ENCODE measurements around the gene TPGS2.
A peak's percentile ranks its signal among the peaks of the same experiment; 100 is the strongest.
"Not testable (repeated sequence)": the region's sequence is repeated elsewhere in the genome, so short reads cannot be mapped to it uniquely, and the experiment has no call there.

The TPGS2 gene

DNA sequence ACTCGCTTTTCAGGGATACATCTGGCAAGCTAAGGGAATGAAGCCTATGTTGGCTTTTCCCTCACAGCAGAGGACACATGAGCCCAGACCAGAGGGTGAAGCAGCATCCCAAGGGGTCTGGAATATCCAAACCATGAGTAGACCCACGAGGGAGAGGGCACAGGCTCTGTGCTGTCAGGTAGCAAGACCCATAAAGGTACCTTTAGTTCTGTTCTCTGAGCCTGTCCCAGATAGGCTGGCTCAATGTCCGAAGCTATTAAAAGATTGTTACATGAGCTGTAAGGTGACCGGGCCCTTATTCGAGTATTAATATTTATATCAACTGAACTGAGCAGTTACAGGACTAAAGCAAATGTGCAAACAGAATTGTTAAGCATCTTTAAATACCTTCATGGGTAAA, 52.2 kb downstream of the TPGS2 start:
- Mint-ChIP-seq H3K36me3 (ENCODE audit: low read depth) (peaks cover 4% of the 10 kb centered on the region), H3K4me3 (no peak overlapping the region), H3K9me3 (no peaks in the 10 kb centered on the region), H3K27ac (no peak overlapping the region), H3K4me1 (no peaks in the 10 kb centered on the region), H3K27me3 (no peaks in the 10 kb centered on the region)
- ATAC-seq (no peak), DNase-seq (no peak)

GRCh38 chr18:36775396-36775795, 53.4 kb downstream of the TPGS2 start:
- peaks cover 4% of the 10 kb centered on the region for H3K36me3 Mint-ChIP-seq (ENCODE audit: low read depth)
- peaks cover 7% of the 10 kb centered on the region for H3K4me1 Mint-ChIP-seq
- DNase-seq (no peak), ATAC-seq (no peak)
- no peak overlapping the region for H3K4me3 Mint-ChIP-seq
- H3K27ac Mint-ChIP-seq, result no peak overlapping the region
- H3K27me3 Mint-ChIP-seq, result no peaks in the 10 kb centered on the region
- no peaks in the 10 kb centered on the region for H3K9me3 Mint-ChIP-seq

DNA sequence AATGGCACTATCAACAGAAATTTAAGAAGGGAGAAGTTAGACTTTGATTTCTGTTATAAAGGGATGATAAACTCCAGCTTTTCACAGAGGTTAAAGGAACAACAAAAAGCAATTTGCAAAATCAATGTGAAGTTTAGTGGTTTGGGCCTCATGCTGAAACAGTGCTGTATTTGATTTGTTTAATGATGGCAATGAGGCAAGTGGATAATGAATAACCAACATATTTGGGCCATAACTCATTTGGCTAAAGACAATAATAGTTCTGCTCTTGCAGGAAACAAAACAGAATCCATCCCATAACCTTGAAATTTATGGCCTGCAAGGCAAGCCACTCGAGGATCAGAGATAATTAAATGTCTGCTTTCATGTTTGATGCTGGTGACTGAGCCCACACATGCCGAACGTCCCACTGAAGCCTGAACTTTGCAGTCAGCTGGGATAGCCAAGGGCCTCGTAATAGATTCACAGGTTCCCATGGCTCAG, 56.5 kb downstream of the TPGS2 start:
- DNase-seq (no peak), ATAC-seq (no peak)
- H3K9me3 Mint-ChIP-seq, result no peaks in the 10 kb centered on the region
- H3K4me3 Mint-ChIP-seq, result no peak overlapping the region
- peaks cover 7% of the 10 kb centered on the region for H3K4me1 Mint-ChIP-seq
- H3K27me3 Mint-ChIP-seq, result peaks cover 2% of the 10 kb centered on the region
- no peak overlapping the region for H3K27ac Mint-ChIP-seq
- no peaks in the 10 kb centered on the region for H3K36me3 Mint-ChIP-seq (ENCODE audit: low read depth)

DNA sequence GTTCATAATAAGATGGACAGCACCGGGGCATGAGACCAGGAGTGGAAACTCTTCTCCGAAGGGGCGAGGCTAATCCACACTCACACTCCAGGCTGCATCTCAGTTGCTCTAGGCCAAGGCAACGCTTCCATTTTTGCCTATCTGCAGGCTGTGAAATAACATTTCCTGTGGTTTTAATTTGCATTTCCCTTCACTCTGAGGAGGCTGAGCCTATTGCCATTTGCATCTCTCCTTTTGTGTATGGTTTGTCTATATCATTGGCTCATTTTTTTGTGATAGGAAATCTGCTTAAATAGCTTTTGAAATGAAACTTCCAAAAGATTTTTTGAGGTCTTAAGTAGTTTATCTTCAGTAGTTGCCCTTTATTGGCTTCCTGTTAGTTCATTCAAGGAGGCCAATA, 57.6 kb downstream of the TPGS2 start:
- ATAC-seq (no peak), DNase-seq (no peak)
- Mint-ChIP-seq H3K9me3 (no peaks in the 10 kb centered on the region), H3K36me3 (ENCODE audit: low read depth) (no peaks in the 10 kb centered on the region), H3K27ac (no peak overlapping the region), H3K4me1 (peaks cover 7% of the 10 kb centered on the region), H3K27me3 (peaks cover 2% of the 10 kb centered on the region), H3K4me3 (no peak overlapping the region)

DNA sequence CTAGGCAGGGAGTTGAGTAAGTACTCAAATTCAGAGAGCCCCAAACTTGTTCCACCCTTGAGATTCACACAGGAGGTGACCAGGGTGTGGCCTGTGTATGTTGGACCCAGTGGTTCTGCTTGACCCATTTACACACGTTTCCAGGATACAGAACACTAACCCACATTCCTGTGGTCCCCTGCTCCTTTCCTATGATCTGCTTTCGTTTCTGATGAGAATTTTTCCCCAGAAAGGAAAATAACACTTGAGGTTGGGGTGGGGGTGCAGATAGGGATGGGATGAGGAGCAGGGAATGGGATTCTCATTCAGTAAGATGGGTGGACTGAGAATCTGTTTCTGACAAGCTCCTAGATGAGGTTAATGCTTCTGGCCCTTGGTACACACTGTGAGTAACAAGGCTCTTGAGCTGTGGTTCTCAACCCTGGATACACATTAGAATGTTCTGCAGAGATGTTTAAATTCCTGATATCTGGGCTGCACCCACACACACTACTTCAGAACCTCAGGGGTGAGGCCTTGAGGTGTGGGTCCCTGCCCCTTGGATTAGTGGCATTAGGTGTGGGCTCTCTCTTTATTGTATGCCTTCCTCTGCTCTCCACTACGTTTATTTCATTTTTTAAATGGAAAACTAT, 58.4 kb downstream of the TPGS2 start:
- Mint-ChIP-seq H3K27me3 (peaks cover 2% of the 10 kb centered on the region), H3K4me3 (no peak overlapping the region), H3K36me3 (ENCODE audit: low read depth) (no peaks in the 10 kb centered on the region), H3K9me3 (no peaks in the 10 kb centered on the region), H3K27ac (no peak overlapping the region), H3K4me1 (peaks cover 7% of the 10 kb centered on the region)
- ATAC-seq, result no peak
- no peak for DNase-seq

GRCh38 chr18:36769611-36770314, 59.0 kb downstream of the TPGS2 start:
- Mint-ChIP-seq H3K4me3 (no peak overlapping the region), H3K9me3 (no peaks in the 10 kb centered on the region), H3K27me3 (peaks cover 2% of the 10 kb centered on the region), H3K4me1 (peaks cover 7% of the 10 kb centered on the region), H3K36me3 (ENCODE audit: low read depth) (no peaks in the 10 kb centered on the region), H3K27ac (no peak overlapping the region)
- ATAC-seq (no peak), DNase-seq (peak; percentile 21)

- H3K4me3 Mint-ChIP-seq, result no peak overlapping the region
- no peaks in the 10 kb centered on the region for H3K36me3 Mint-ChIP-seq (ENCODE audit: low read depth)
- H3K27ac Mint-ChIP-seq, result no peak overlapping the region
- ATAC-seq (no peak), DNase-seq (no peak)
- peaks cover 7% of the 10 kb centered on the region for H3K4me1 Mint-ChIP-seq
- no peaks in the 10 kb centered on the region for H3K9me3 Mint-ChIP-seq
- H3K27me3 Mint-ChIP-seq, result peaks cover 2% of the 10 kb centered on the region
Observed at GRCh38 chr18:36769172-36769571, 59.6 kb downstream of the TPGS2 start.

DNA sequence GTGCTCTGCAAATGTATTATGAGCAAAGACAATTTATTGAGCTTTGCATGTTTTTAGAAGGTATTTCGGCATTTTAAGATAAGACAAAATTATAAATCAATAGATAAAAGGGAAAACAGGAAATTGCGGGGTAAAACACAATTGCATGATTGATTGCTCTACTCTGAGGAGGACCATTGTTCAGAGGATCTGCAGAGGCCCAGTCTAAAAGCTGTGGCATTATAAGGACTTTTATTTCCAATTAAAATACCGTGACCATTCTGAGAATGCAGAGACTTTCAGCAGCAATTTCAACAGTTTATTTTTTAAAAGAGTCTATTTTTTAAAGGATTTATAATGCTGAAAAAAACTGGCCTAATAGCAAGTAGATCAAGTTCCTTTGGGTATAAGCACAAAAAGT, 62.0 kb downstream of the TPGS2 start:
- Mint-ChIP-seq H3K4me1 (peaks cover 7% of the 10 kb centered on the region), H3K36me3 (ENCODE audit: low read depth) (no peaks in the 10 kb centered on the region), H3K27me3 (peaks cover 2% of the 10 kb centered on the region), H3K4me3 (no peak overlapping the region), H3K27ac (no peak overlapping the region), H3K9me3 (no peaks in the 10 kb centered on the region)
- DNase-seq (no peak), ATAC-seq (no peak)

GRCh38 chr18:36762965-36763364, 65.8 kb downstream of the TPGS2 start:
- H3K4me1 Mint-ChIP-seq; H3K9me3 Mint-ChIP-seq; H3K36me3 Mint-ChIP-seq (ENCODE audit: low read depth); ATAC-seq; H3K27ac Mint-ChIP-seq; H3K4me3 Mint-ChIP-seq; DNase-seq; H3K27me3 Mint-ChIP-seq: not testable (repeated sequence)

DNA sequence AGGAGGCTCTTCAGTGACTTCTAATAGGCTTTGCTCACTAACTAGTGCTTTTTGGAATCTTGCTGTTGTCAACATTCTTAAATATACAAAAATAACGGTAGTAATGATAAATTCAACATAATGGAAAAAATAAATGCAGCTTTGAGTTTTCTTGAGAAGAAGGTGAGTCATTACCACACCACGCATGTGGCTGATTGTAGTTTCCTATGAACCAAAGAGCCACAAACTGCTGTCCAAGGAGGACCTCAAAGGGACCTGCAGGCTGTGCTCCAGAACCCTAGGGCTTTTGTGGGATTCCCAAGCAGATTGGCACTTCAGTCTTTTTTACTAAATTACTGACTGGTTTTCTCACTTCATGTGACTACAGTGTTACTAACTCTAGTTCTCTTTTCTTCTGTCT, 66.7 kb downstream of the TPGS2 start:
- ATAC-seq (no peak), DNase-seq (no peak)
- Mint-ChIP-seq H3K9me3 (no peaks in the 10 kb centered on the region), H3K4me1 (no peaks in the 10 kb centered on the region), H3K36me3 (ENCODE audit: low read depth) (no peaks in the 10 kb centered on the region), H3K27ac (no peak overlapping the region), H3K4me3 (no peak overlapping the region), H3K27me3 (peaks cover 6% of the 10 kb centered on the region)

GRCh38 chr18:36761186-36761698, 67.6 kb downstream of the TPGS2 start:
- H3K4me1 Mint-ChIP-seq, result no peaks in the 10 kb centered on the region
- H3K36me3 Mint-ChIP-seq (ENCODE audit: low read depth), result no peaks in the 10 kb centered on the region
- DNase-seq, result no peak
- no peak overlapping the region for H3K4me3 Mint-ChIP-seq
- peaks cover 6% of the 10 kb centered on the region for H3K27me3 Mint-ChIP-seq
- H3K27ac Mint-ChIP-seq, result no peak overlapping the region
- no peak for ATAC-seq
- H3K9me3 Mint-ChIP-seq, result no peaks in the 10 kb centered on the region

DNA sequence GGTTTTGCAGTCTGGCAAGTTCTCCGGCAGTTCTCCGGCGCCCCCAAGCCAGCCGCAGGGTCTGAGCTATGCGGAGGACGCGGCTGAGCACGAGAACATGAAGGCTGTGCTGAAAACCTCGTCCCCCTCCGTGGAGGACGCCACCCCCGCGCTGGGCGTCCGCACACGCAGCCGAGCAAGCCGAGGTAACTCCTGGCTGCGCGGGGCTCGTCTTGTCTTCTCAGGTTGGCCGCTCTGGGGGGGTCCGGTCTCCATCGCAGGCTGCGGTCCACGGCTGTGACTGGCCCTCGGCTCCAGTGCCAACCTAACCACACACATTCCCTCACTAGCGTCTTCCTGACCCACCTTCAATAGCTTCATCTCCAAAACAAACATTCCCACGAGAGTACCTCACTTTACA, 68.2 kb downstream of the TPGS2 start:
- Mint-ChIP-seq H3K4me1 (no peaks in the 10 kb centered on the region), H3K36me3 (ENCODE audit: low read depth) (no peaks in the 10 kb centered on the region), H3K9me3 (no peaks in the 10 kb centered on the region), H3K4me3 (no peak overlapping the region), H3K27me3 (peaks cover 6% of the 10 kb centered on the region), H3K27ac (no peak overlapping the region)
- ATAC-seq (no peak), DNase-seq (no peak)

DNA sequence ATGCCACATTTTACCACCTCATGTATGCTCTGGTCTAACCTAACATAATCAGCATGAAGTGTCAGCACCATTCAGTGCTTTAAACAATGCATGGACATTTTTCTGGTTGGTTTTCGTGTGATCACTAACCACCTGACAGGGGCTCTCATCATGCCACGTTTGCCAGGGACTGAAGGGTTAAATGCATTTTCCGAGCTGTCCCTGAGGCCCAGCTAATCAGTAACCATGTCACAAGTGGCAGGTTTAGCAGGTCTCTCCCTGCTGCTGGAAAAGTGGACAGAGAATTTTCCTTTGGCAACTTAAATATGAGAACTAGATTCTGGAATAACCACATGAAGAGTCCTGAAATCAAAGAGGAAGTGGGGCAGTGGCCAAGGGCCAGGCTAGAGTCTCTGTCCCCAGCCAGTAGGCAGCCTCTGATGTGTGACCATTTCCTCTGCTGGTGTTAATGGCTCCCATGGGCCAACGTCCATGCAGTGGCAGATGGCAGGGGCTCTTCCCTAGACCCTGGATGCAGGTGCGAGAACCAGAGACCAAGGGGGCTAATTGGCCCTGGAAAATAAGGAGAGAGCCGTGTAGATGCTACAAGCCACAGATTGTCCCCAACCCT, 69.5 kb downstream of the TPGS2 start:
- Mint-ChIP-seq H3K9me3 (no peaks in the 10 kb centered on the region), H3K4me3 (no peak overlapping the region), H3K27me3 (peaks cover 7% of the 10 kb centered on the region), H3K36me3 (ENCODE audit: low read depth) (no peaks in the 10 kb centered on the region), H3K27ac (no peak overlapping the region), H3K4me1 (no peaks in the 10 kb centered on the region)
- ATAC-seq (no peak), DNase-seq (no peak)

GRCh38 chr18:36758623-36759022, 70.2 kb downstream of the TPGS2 start:
- peaks cover 7% of the 10 kb centered on the region for H3K27me3 Mint-ChIP-seq
- no peaks in the 10 kb centered on the region for H3K9me3 Mint-ChIP-seq
- H3K4me3 Mint-ChIP-seq, result no peak overlapping the region
- H3K36me3 Mint-ChIP-seq (ENCODE audit: low read depth), result no peaks in the 10 kb centered on the region
- no peak overlapping the region for H3K27ac Mint-ChIP-seq
- H3K4me1 Mint-ChIP-seq, result no peaks in the 10 kb centered on the region
- DNase-seq (no peak), ATAC-seq (no peak)

GRCh38 chr18:36757991-36758390, 70.8 kb downstream of the TPGS2 start:
- ATAC-seq (no peak), DNase-seq (no peak)
- no peak overlapping the region for H3K27ac Mint-ChIP-seq
- H3K4me1 Mint-ChIP-seq, result no peaks in the 10 kb centered on the region
- no peak overlapping the region for H3K4me3 Mint-ChIP-seq
- peaks cover 7% of the 10 kb centered on the region for H3K27me3 Mint-ChIP-seq
- no peaks in the 10 kb centered on the region for H3K9me3 Mint-ChIP-seq
- no peaks in the 10 kb centered on the region for H3K36me3 Mint-ChIP-seq (ENCODE audit: low read depth)
